B cell (primary cell): ENCODE measurements around the gene ARHGEF7. TPM values are rescaled to one million over a fixed set of nuclear protein-coding genes. Genes with fewer than 3 reads are reported as not detected.

Source experiments
- ATAC-seq: fragments of 200-7000 bp; cut with Tn5 transposase; one replicate; pipeline ENCODE4 v1.10.0; 2021; ENCODE audit warnings: low read depth, mild to moderate bottlenecking, moderate number of reproducible peaks, moderate library complexity
- CTCF ChIA-PET: fragments of 350-600 bp; sonication (Branson Sonifier 250); formaldehyde crosslinking; loops from one replicate; lab custom pipeline; 2021; ENCODE audit warnings: antibody characterized with exemption, inconsistent platforms; lab: Charles Lee
- POLR2A ChIA-PET: fragments of 350-600 bp; sonication (Branson Sonifier 250); formaldehyde crosslinking; loops from one replicate; lab custom pipeline; 2021; ENCODE audit warnings: antibody characterized with exemption; lab: Charles Lee
- DNase-seq: peaks from one replicate; pipeline ENCODE4 v3.0.0; 2013
- H2AFZ ChIP-seq: 2 replicates; pipeline ENCODE4 v1.6.1; 2012; ENCODE audit warnings: mild to moderate bottlenecking, low read depth, low read length; ENCODE audit not compliant: insufficient read depth, poor library complexity, severe bottlenecking
- H3K27ac ChIP-seq, 2 donors: 1 replicate in 1 of 2; 2 replicates in 1 of 2; pipeline ENCODE4 v1.5.1; 2012 to 2013; ENCODE audit warnings: low read length in 2 of 2, mild to moderate bottlenecking in 2 of 2, moderate library complexity in 1 of 2
- H3K27me3 ChIP-seq, 4 experiments: fragments of 200-600 bp in 1 of 4; sonication (generic) in 1 of 4; replicated peaks in 1 of 4; 1 replicate in 2 of 4; 2 replicates in 2 of 4; pipeline versions ENCODE4 v1.6.1 to v1.7.0; 2013 to 2016; ENCODE audit warnings: low read length in 3 of 4, mild to moderate bottlenecking in 2 of 4, mixed read lengths in 1 of 4, moderate library complexity in 1 of 4; ENCODE audit not compliant: insufficient read depth in 4 of 4, control insufficient read depth in 3 of 4; ENCODE audit errors: control extremely low read depth in 1 of 4
- H3K36me3 ChIP-seq, 2 experiments: replicated peaks in 1 of 2; 1 replicate in 1 of 2; 2 replicates in 1 of 2; pipeline versions ENCODE4 v1.6.1 to v1.7.1; 2013; ENCODE audit warnings: low read length in 1 of 2; ENCODE audit not compliant: insufficient read depth in 2 of 2, control insufficient read depth in 1 of 2; ENCODE audit errors: control extremely low read depth in 1 of 2, extremely low read depth in 1 of 2
- H3K4me1 ChIP-seq, 2 donors: fragments of 200-600 bp in 1 of 2; sonication (generic) in 1 of 2; 1 replicate in 1 of 2; 2 replicates in 1 of 2; pipeline versions ENCODE4 v1.5.1 to v1.6.1; 2013 to 2017; ENCODE audit warnings: low read length in 2 of 2; ENCODE audit not compliant: control insufficient read depth in 2 of 2, insufficient read depth in 2 of 2
- H3K4me2 ChIP-seq: replicated peaks from 2 replicates; pipeline ENCODE3; 2012; ENCODE audit warnings: mild to moderate bottlenecking, low read depth, low read length; ENCODE audit not compliant: poor library complexity, severe bottlenecking
- H3K4me3 ChIP-seq, 5 experiments: fragments of 200-600 bp in 1 of 5; sonication (generic) in 1 of 5; 1 replicate in 3 of 5; 2 replicates in 2 of 5; pipeline versions ENCODE4 v1.5.1 to v1.7.0; 2011 to 2016; ENCODE audit warnings: low read length in 4 of 5, mild to moderate bottlenecking in 4 of 5, low read depth in 2 of 5, control low read depth in 1 of 5, moderate library complexity in 1 of 5; ENCODE audit not compliant: insufficient read depth in 1 of 5; ENCODE audit errors: control extremely low read depth in 1 of 5, extremely low read depth in 1 of 5
- H3K79me2 ChIP-seq: fragments of 200-600 bp; sonication (generic); one replicate; pipeline ENCODE4 v1.6.0; 2016; ENCODE audit warnings: low read length; ENCODE audit not compliant: control insufficient read depth, insufficient read depth
- H3K9ac ChIP-seq: fragments of 200-600 bp; sonication (generic); 2 replicates; pipeline ENCODE4 v1.6.1; 2017; ENCODE audit warnings: mild to moderate bottlenecking, low read length, moderate library complexity
- H3K9me3 ChIP-seq, 3 donors: one replicate each; pipeline versions ENCODE4 v1.6.1 to v1.7.1; 2013; ENCODE audit warnings: low read length in 2 of 3; ENCODE audit not compliant: control insufficient read depth in 2 of 3, insufficient read depth in 1 of 3; ENCODE audit errors: control extremely low read depth in 1 of 3
- H4K20me1 ChIP-seq: 2 replicates; pipeline ENCODE4 v1.6.0; 2012; ENCODE audit warnings: mild to moderate bottlenecking, low read length; ENCODE audit not compliant: insufficient read depth, control insufficient read depth, poor library complexity, severe bottlenecking
- H3K27ac Mint-ChIP-seq: one replicate; pipeline ENCODE4 v1.8.0; 2021; ENCODE audit warnings: mixed read lengths
- H3K27me3 Mint-ChIP-seq: one replicate; pipeline ENCODE4 v1.8.0; 2021; ENCODE audit warnings: mixed read lengths
- H3K4me1 Mint-ChIP-seq: one replicate; pipeline ENCODE4 v1.8.0; 2021; ENCODE audit warnings: mixed read lengths
- H3K4me3 Mint-ChIP-seq: one replicate; pipeline ENCODE4 v1.8.0; 2021; ENCODE audit warnings: mixed read lengths
- H3K9me3 Mint-ChIP-seq: one replicate; pipeline ENCODE4 v1.8.0; 2022; ENCODE audit warnings: mixed read lengths; ENCODE audit not compliant: insufficient read depth
- EZH2 ChIP-seq: IDR thresholded peaks from 2 replicates; pipeline ENCODE4 v1.6.1; 2012; ENCODE audit warnings: borderline replicate concordance, low read depth, mild to moderate bottlenecking, moderate library complexity, low read length; ENCODE audit not compliant: insufficient read depth, poor library complexity, severe bottlenecking
- WGBS: methylation state at CpG from one replicate; pipeline ENCODE4 v1.1.5; 2013; ENCODE audit warnings: missing lambda C conversion rate; ENCODE audit not compliant: insufficient coverage; 5-methylcytosine and 5-hydroxymethylcytosine counted together
- intact Hi-C: fragments of 100-400 bp; cut with micrococcal nuclease; formaldehyde crosslinking; loops from one replicate; pipeline ENCODE4 v1.10.0; 2022
- polyA plus RNA-seq: library from polyadenylated mRNA; depleted of rRNA; stranded (reverse); fragments of >200 nt; gene quantifications from 2 replicates; pipeline ENCODE4 v1.2.3, GENCODE V29; 2012
- total RNA-seq, 2 donors: library from RNA; stranded (reverse); fragments of 120-200 nt in 1 of 2; gene quantifications; 1 replicate in 1 of 2; 2 replicates in 1 of 2; pipeline versions ENCODE4 v1.2.3 to v1.2.4, GENCODE V29; 2013 to 2022
- TF ChIP-seq, protein P1 (sequence below): fragments of 200-600 bp; IDR thresholded peaks from one replicate; pipeline ENCODE4 v1.8.0; 2022; ENCODE audit warnings: antibody characterized with exemption, mild to moderate bottlenecking

ARHGEF7 gene
- total and polyA plus RNA-seq, 2 donors (not counting 1 experiment from before 2014, with no cell fraction given): 62.3 to 125 TPM

DNA sequence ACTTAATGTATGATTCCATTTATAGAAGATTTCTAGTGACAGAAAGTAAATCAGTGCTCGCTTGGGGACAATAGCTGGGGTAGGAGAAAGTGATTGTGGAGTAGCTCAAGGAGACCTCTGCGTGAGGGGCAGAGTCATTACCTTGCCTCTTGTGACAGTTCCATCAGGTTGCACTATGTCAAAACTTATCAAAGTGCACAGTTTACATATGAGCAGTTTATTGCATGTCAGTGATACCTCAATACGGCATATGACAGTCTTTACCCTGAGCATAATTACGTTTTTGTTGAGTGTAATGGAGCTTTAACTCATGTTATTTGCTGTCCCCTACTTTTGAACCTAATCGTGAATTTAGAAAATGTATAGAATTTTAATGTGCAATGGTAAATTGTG, 15.0 kb downstream of the ARHGEF7 start:
- TF ChIP-seq, protein P1, sequence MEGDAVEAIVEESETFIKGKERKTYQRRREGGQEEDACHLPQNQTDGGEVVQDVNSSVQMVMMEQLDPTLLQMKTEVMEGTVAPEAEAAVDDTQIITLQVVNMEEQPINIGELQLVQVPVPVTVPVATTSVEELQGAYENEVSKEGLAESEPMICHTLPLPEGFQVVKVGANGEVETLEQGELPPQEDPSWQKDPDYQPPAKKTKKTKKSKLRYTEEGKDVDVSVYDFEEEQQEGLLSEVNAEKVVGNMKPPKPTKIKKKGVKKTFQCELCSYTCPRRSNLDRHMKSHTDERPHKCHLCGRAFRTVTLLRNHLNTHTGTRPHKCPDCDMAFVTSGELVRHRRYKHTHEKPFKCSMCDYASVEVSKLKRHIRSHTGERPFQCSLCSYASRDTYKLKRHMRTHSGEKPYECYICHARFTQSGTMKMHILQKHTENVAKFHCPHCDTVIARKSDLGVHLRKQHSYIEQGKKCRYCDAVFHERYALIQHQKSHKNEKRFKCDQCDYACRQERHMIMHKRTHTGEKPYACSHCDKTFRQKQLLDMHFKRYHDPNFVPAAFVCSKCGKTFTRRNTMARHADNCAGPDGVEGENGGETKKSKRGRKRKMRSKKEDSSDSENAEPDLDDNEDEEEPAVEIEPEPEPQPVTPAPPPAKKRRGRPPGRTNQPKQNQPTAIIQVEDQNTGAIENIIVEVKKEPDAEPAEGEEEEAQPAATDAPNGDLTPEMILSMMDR: no peak
- no peak for TF ChIP-seq EZH2
- Mint-ChIP-seq H3K4me1 (peaks cover 12% of the 10 kb centered on the region), H3K27ac (no peak overlapping the region), H3K9me3 (no peaks in the 10 kb centered on the region), H3K27me3 (peaks cover 4% of the 10 kb centered on the region), H3K4me3 (peak overlapping the region; percentile 79)
- intact Hi-C loops: no loop called here
- ChIA-PET POLR2A (no interaction called here), CTCF (interaction anchor here (1.2 kb wide), 1 partner anchor 94 kb away, joined by 4 read pairs; no protein-coding TSS in a partner anchor)
- Histone ChIP-seq H3K27me3 (peaks cover 0 to 4% (median 0%) of the 10 kb centered on the region in 4 experiments), H3K36me3 (no peaks in the 10 kb centered on the region), H3K9ac (no peak overlapping the region), H3K4me1 (peaks cover 0 to 4% of the 10 kb centered on the region in 2 donors), H4K20me1 (no peaks in the 10 kb centered on the region), H3K9me3 (no peaks in the 10 kb centered on the region), H2AFZ (peak overlapping the region; percentile 35), H3K79me2 (no peaks in the 10 kb centered on the region), H3K27ac (no peak overlapping the region), H3K4me3 (no peak overlapping the region), H3K4me2 (no peak overlapping the region)
- DNase-seq (no peak), ATAC-seq (no peak)
- WGBS: no CpG with 5 or more reads among the region's 5 CpGs

DNA sequence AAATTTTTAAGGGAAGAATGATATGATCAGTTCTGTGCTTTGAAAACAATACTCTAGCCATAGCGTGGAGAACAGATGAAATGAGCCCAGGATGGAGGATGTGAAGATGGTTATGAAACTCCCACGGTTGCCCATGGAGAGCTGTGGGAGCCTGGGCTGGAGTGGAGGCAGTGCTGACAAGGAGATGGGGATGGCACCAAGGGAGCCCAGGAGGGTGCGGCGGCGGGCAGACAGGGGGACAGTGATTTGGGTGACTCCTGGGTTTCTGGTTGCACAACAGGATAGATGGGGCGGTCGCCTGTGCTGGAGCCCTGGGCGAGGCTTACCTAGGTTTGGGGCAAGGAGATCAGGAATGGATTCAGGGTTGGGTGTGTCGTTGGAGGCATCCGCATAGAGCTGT, 15.9 kb downstream of the ARHGEF7 start:
- CTCF ChIA-PET: no interaction called here
- 90% methylated on average over 10 of the region's 10 CpGs for WGBS
- H3K9me3 ChIP-seq: no peaks in the 10 kb centered on the region

More for the DNA sequence above, 15.9 kb downstream of the ARHGEF7 start:
- Histone ChIP-seq H3K9ac (no peak overlapping the region), H2AFZ (no peak overlapping the region), H3K4me2 (no peak overlapping the region), H3K4me3 (no peak overlapping the region), H3K36me3 (no peaks in the 10 kb centered on the region), H3K27ac (no peak overlapping the region), H3K27me3 (no peaks in the 10 kb centered on the region), H3K4me1 (peaks cover 0 to 4% of the 10 kb centered on the region in 2 donors), H4K20me1 (no peaks in the 10 kb centered on the region), H3K79me2 (no peaks in the 10 kb centered on the region)
- Mint-ChIP-seq H3K27me3 (no peaks in the 10 kb centered on the region), H3K4me3 (no peak overlapping the region), H3K9me3 (no peaks in the 10 kb centered on the region), H3K4me1 (peaks cover 12% of the 10 kb centered on the region), H3K27ac (no peak overlapping the region)
- intact Hi-C loops: no loop called here
- DNase-seq (no peak), ATAC-seq (no peak)
- POLR2A ChIA-PET: no interaction called here
- TF ChIP-seq, protein P1: no peak
- no peak for TF ChIP-seq EZH2
